GM18858 (cell line): Measurements from ENCODE around the gene KCNK3.

ENCODE experiments used
- ATAC-seq: cut with Tn5 transposase; IDR thresholded peaks from one replicate; pipeline ENCODE4 v1.9.1; 2021; ENCODE audit not compliant: unreplicated experiment

Gene KCNK3

GRCh38 chr2:26711457-26712161, 19.1 kb downstream of the KCNK3 start:
- no peak for ATAC-seq

DNA sequence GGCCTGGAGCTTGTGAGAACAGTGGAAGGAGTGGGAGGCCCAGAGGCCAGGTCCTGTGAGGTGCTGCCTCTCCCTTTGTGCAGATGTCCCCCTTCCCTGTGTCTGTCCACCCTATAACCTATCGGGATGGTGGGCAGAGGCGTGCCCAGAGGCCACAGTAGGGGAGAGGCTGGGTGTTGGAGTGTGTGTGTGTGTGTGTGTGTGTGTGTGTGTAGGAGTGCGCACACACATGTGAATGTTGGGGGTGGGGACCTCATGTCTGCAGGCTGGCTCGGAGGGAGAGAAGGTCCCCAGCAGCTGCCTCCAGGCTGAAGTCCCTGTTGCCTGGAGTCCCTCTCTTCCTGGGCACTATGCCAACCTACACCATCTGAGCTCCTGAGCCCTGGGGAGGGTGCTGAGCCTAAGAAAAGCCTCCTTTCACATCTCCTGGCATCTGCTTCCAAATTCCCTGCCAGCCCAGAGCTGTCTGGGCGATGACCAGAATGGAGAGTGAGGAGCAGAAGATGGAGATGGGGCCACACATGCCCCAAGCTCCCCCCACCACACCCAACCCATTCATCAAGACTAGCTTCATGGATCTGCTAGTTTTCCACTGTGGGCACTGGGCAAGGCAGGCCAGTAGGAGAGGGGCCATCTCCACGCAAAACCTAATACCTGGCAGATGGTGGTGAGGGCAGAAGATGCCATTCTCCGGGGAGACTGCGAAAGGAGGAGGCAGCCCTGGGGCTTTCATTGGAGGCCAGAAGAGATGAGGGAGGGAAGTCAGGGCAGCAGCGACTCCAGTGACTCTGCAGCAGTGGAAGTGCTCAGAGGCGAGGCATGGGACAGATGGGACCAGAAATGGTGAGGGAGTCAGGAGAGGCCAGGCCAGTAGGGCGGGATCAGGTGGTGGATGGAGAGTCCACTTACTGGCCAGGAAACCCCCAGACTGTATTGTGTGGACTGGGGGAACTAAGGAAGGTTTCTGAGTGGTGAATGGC, 20.3 kb downstream of the KCNK3 start:
- ATAC-seq: no peak

DNA sequence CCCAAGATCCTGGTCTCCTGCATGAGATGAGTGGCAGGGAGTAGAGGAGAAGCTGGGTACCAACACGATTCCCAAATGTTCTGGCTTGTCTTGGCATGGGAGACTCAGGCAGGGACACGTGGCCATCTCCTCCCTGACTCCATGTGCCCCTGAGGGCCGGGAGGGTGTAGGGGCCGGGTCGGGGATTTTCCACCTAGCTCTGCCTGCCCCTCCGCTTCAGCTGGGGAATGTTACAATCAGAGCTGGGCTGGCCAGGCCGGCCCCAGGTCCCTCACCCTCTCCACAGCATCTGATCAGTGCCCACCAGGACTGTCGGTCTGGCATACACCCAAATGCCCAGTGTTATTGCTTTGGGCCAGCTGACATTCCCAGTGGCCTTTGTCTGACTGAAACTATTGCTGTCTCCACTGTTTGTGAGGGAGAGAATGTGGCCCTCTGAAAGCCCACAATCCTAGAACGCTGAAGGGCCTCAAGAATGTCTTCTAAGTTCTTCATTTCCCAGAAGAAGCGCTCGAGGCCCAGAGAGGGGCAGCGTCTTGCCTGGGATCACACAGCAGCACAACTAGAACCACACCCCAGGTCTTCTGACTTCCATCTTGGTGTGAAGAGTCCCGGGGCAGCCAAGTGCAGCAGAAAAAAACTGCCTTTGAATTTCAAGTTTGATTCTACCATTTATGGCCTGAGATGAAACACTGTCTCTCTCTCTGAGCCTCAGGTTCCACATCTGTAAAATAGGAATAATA, 23.2 kb downstream of the KCNK3 start:
- ATAC-seq: no peak

DNA sequence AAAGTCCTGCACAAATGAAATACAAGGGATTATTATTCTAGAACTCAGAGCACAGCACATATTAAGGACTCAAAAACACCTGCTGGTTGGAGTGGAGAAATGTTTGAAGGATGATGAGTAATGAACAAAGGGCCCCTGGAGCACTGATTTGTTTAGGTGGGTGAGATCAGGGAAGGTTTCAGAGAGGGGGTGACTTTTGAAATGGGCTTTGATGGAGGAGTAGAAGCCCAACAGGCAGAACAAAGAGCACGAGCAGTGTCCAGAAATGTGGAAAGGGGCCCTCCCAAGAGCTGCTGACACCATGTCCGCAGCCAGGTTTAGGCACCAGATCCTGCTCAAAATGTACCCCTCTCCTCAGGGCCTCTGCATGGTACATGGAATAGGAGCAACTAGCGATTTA, 23.8 kb downstream of the KCNK3 start:
- ATAC-seq: no peak

DNA sequence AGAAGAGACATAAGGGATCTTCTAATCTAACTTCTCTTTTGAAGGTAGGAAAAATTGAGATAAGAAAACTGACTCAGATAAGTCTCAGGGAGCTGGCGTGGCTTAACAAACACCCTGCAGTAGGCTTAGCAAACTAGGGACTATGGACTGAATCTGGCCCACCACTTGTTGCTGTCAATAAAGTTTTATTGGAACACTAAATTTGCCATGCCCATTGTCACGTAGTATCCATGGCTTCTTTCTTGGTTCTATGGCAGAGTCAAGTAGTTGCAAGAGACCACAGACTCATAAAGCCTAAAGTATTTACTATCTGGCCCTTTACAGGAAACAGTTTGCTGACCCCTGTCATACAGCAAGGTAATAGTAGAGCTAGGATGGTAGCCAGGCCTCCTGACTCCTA, 24.2 kb downstream of the KCNK3 start:
- no peak for ATAC-seq

- ATAC-seq: no peak
Measured at GRCh38 chr2:26717362-26717761, 24.8 kb downstream of the KCNK3 start.

DNA sequence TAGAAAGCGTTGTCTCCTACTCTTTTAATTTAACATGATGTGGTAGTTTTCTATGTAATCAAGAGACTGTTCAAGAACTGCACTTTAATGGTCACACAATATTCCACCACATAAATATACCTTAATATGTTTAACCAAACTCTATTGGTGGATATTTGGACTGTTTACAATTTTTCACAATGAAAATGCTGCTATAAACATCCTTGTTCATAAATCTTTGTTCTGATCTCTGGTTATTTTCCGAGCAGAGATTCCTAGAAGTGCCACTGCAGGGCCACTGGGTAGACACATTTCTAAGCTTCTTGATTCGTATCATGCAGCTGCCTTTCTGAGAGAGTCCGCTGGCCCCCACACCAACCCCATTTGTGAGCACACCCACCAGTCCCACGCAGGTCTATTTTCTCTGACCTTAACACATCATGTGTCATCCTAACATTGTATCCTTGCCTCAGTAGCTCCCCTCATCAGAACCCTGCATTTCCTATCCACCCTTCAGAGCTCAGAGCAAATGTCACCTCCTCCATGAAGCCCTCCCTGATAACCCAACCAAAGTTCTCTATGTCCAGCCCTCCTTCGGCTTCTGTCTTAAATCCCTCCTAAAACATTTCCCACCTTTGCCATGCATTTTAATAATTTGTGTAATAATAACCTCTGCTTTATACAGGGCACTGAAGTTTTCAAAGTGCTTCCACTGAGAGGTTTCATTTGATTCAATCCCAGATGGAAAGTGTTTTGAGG, 26.6 kb downstream of the KCNK3 start:
- ATAC-seq: no peak

DNA sequence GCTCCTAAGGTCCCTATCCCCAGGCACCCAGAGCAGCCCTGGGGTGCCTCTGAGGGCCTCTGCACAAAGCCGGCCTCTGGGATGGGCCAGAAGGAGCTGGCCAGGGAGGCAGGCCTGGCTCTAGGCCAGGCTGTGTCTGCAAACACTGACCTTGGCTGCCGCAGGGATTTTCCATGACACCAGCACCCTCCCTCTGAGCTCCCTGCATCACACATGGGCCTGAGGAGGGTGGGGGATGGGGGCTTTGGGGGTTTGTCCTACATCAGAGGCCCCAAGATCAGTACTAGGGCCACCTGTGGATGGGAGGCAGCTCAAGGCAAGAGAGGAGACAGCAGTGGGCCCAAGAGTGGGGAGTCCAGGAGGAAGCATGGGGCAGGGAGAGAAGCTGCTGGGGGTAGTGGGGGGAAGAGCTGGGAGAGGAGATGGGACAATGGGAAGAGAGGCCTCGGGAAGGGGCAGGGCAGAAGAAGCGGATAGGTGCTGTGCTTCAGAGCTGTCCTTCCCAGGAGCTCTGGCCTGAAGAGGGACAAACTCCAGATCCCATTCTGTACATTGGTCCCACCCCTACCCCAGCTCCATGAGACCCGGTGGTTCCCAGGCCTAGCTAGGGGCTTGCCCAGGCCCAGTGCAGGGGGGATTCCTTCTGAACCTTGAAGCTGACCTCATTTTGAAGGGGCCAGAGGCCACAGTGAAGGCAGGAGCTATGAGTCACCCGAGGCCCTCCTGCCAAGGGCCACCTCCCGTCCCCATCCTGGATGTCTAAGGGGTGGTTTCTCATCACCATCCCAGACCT, 28.0 kb downstream of the KCNK3 start:
- no peak for ATAC-seq

DNA sequence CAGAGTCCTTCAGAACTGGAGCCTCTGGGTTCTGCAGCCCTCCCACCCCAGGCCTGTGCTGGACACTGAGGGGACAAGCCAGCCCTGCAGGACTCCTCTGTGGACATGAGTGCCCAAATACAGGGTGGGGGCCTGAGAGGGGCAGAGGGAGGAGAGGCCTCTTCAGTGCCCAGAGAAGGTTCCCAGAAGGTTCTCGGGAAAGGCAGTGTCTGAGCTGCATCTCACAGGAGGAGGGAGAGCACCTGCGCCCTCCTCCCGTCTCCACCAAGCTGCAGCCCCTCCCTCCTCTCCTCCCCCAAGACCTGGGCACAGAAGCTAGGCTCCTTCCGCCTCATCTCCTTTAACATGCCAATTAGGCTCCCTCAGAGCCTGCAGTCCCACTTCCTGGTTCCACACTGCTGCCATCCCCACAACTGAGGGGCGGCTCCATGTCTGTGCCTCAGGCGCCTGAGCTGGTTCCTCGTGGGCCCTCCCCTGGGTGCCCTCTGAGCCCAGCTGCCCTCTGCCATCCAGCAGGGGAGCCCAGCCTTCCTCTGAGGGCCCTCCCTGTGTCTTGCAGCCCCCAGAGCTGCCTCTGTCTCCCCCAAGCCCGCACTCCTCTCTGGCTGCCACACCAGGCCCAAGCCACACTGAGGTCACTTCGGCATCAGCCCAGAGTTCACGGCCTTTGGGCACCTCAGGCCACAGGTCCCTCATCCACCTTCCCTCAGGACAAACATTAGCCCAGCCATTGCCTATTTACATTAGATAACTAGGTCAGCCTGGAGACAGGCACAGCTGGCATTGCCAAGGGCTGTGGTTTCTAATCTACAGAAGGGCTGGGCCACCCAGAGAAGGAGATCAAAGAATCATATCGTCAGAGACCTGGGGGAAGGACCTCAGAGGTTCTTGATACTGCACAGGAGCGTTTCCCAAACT, 28.9 kb downstream of the KCNK3 start:
- no peak for ATAC-seq

- no peak for ATAC-seq
Measured at GRCh38 chr2:26722328-26722727, 29.8 kb downstream of the KCNK3 start.

GRCh38 chr2:26722911-26723310, 30.4 kb downstream of the KCNK3 start:
- no peak for ATAC-seq

DNA sequence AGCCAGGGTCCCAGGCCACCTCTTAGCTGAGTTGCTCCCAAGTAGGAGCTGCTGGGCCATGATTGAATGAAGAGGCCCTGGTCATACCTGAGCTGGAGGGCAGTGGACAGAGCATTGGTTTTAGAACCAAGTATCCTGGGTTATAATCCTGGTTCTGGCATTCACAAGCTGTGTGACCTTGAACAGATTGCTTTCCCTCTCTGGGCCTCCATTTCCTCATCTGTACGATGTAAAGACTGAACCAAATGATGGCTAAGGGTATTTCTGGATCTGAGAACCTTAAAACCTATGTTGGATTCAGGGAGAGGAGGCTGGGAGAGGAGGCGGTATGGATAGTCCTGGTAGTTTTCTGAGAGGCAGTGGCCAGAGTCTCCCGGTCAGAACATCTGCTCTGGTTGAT, 31.0 kb downstream of the KCNK3 start:
- no peak for ATAC-seq

GRCh38 chr2:26723991-26724750, 31.6 kb downstream of the KCNK3 start:
- no peak for ATAC-seq

- ATAC-seq: no peak
Measured at GRCh38 chr2:26724784-26725520, 32.4 kb downstream of the KCNK3 start.

DNA sequence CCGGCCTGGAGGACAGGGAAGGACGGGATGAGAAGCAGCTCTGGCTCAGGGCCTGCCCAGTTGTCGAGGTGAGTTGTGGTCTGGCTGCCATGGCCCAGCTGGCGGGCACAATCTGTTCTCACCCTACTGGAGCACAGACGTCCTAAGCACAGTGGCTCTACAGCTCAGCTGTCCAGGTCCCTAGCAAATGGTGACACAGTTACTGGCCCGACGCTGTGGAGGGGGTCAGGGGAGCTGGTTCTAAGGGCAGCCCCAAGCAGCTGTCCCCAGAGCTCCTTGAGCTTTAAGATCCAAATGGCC, 32.9 kb downstream of the KCNK3 start:
- no peak for ATAC-seq

DNA sequence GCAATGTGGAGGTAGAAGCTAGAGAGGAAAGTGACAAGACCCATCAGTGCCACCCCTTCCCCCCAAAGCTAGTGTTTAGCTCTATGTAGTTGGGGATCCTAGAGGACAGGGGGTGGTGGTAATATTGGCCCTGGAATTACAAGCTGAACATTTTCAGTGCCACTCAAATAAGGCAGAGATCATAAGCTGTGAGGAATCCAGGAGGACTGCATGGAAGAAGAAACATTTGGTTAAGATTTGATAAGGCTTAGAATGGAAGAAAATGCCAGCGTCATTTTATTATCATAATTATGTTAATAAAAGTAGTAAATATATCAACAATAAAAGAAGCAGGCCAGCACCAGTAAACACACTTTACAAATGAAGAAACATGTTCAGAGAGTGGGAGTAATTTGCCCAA, 33.7 kb downstream of the KCNK3 start:
- no peak for ATAC-seq

DNA sequence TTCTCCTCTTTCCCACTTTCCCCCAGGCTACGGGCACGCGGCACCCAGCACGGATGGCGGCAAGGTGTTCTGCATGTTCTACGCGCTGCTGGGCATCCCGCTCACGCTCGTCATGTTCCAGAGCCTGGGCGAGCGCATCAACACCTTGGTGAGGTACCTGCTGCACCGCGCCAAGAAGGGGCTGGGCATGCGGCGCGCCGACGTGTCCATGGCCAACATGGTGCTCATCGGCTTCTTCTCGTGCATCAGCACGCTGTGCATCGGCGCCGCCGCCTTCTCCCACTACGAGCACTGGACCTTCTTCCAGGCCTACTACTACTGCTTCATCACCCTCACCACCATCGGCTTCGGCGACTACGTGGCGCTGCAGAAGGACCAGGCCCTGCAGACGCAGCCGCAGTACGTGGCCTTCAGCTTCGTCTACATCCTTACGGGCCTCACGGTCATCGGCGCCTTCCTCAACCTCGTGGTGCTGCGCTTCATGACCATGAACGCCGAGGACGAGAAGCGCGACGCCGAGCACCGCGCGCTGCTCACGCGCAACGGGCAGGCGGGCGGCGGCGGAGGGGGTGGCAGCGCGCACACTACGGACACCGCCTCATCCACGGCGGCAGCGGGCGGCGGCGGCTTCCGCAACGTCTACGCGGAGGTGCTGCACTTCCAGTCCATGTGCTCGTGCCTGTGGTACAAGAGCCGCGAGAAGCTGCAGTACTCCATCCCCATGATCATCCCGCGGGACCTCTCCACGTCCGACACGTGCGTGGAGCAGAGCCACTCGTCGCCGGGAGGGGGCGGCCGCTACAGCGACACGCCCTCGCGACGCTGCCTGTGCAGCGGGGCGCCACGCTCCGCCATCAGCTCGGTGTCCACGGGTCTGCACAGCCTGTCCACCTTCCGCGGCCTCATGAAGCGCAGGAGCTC, 35.4 kb downstream of the KCNK3 start:
- no peak for ATAC-seq
